Ovary (tissue), 9 donors: Measurements from ENCODE around the gene LCP1. TPM values are rescaled to one million over a fixed set of nuclear protein-coding genes. Genes with fewer than 3 reads are reported as not detected.

Source experiments
- DNase-seq, 5 donors: peaks; one replicate each; pipeline ENCODE4 v3.0.0-alpha.2; 2019 to 2020
- H3K27ac ChIP-seq, 2 donors: fragments of 200-600 bp; one replicate each; pipeline versions ENCODE4 v1.5.1 to v1.8.0; 2019 to 2022
- H3K27me3 ChIP-seq: fragments of 200-600 bp; one replicate; pipeline ENCODE4 v1.8.0; 2022
- H3K36me3 ChIP-seq: fragments of 200-600 bp; sonication (generic); one replicate; pipeline ENCODE4 v1.5.1; 2019
- H3K4me1 ChIP-seq: one replicate; pipeline ENCODE4 v1.8.1; 2013; ENCODE audit warnings: mild to moderate bottlenecking, moderate library complexity; ENCODE audit not compliant: insufficient read depth
- H3K4me3 ChIP-seq: fragments of 200-600 bp; sonication (generic); one replicate; pipeline ENCODE4 v1.5.1; 2017
- H3K9me3 ChIP-seq, 2 donors: fragments of 200-600 bp in 1 of 2; sonication (generic) in 1 of 2; one replicate each; pipeline versions ENCODE4 v1.5.1 to v1.8.1; 2013 to 2019; ENCODE audit warnings: mild to moderate bottlenecking in 1 of 2, moderate library complexity in 1 of 2
- CTCF ChIP-seq, 3 donors: fragments of 450-650 bp in 2 of 3; fragments of 200-600 bp in 1 of 3; IDR thresholded peaks; one replicate each; pipeline versions ENCODE4 v1.5.1 to v1.8.0; 2016 to 2022; ENCODE audit warnings: antibody characterized with exemption in 3 of 3, mild to moderate bottlenecking in 1 of 3
- EP300 ChIP-seq: sonication (generic); formaldehyde crosslinking; IDR thresholded peaks from one replicate; pipeline ENCODE4 v1.6.1; 2017; ENCODE audit warnings: antibody characterized with exemption
- POLR2A ChIP-seq: fragments of 450-650 bp; IDR thresholded peaks from one replicate; pipeline ENCODE4 v1.6.1; 2017; ENCODE audit warnings: antibody characterized with exemption, mild to moderate bottlenecking, moderate library complexity
- WGBS, 3 donors: extraction: QIAGEN DNeasy Blood & Tissue Kit in 1 of 3; methylation state at CpG; one replicate each; pipeline versions ENCODE4 v1.1.5 to v1.1.7; 2013 to 2017; 5-methylcytosine and 5-hydroxymethylcytosine counted together
- intact Hi-C, 4 donors: fragments of 100-400 bp; cut with DNase I; formaldehyde crosslinking; loops; one replicate each; pipeline versions ENCODE4 v1.11.0 to v1.15.1; 2022 to 2023
- polyA plus RNA-seq, 2 donors: library from polyadenylated mRNA; stranded (reverse); fragments of 200-250 nt in 1 of 2; fragments of 350-450 nt in 1 of 2; fragmentation: Illumina TruSeq in 1 of 2; extraction: RNeasy Lipid Tissue Mini Kit (QIAGEN cat#74804) in 1 of 2; gene quantifications; one replicate each; pipeline ENCODE4 v1.2.3, GENCODE V29; 2013 to 2014
- total RNA-seq, 7 donors: library from RNA; depleted of rRNA in 2 of 7; stranded (reverse); fragments of >200 nt in 2 of 7; fragmentation: NEBNext Ultra II Directional in 3 of 7; extraction: Animal tissue kit (Norgen Biotek cat#: 25700) in 3 of 7; gene quantifications; one replicate each; pipeline versions ENCODE4 v1.1.0 to v1.2.4, GENCODE V29; 2016 to 2023
- donor health status: DM: no; HTN: no; CAD: no; lungs with moderate emphysema.
- donor health status: DM: no; HTN: no; CAD: no.
- donor health status: Bipolar disorder and iron deficiency.
- donor health status: DM: yes; HTN: yes; CAD: no.
- donor health status: DM: no; HTN: no; CAD: no.
- donor health status: DM: yes; HTN: yes; CAD: no.

LCP1 gene
- total and polyA plus RNA-seq, 9 donors: 5.7 to 56.9 (median 13.8) TPM

DNA sequence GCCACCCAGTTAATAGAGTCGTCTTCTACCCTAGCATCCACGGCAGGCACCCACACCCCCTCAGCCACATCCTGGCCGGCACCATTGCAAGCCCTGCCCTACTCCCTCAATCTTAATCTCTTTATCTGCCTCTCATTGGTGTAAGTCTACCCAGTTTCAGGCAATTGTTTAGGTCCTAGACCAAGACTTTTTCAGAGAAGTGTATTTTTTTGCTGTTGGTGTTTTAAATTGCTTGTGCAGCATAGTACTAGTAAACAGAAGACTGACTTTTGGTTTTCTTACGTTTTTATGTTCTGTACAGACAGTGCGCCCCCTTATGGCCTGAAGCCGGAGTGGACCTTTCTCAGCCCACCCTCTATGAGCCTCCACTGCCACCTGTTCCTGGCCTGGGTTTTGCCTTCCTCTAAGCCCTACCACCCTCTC lies 2.3 kb upstream of the LCP1 start:
- H3K9me3 ChIP-seq: no peaks in the 10 kb centered on the region
- DNase-seq: no peak
- 41 to 50% (median 45%) methylated on average over 6 of the region's 6 CpGs for WGBS, 3 donors
- TF ChIP-seq EP300: no peak
- no peak for TF ChIP-seq POLR2A
- TF ChIP-seq CTCF (IDR thresholded peaks at IDR 0.05): no peak
- H3K36me3 ChIP-seq: no peaks in the 10 kb centered on the region
- no peaks in the 10 kb centered on the region for H3K27me3 ChIP-seq
- H3K4me3 ChIP-seq: no peak overlapping the region
- no peak overlapping the region for H3K27ac ChIP-seq
- H3K4me1 ChIP-seq: no peaks in the 10 kb centered on the region
- intact Hi-C loops: no loop called here

- H3K36me3 ChIP-seq: no peaks in the 10 kb centered on the region
- H3K4me1 ChIP-seq: no peaks in the 10 kb centered on the region
- WGBS, 3 donors: 77 to 87% (median 81%) methylated on average over 15 of the region's 15 CpGs
- no peak overlapping the region for H3K4me3 ChIP-seq
- TF ChIP-seq CTCF (IDR thresholded peaks at IDR 0.05) (no peak), POLR2A (no peak)
- H3K9me3 ChIP-seq: no peaks in the 10 kb centered on the region
- no peaks in the 10 kb centered on the region for H3K27me3 ChIP-seq
- DNase-seq: no peak
- intact Hi-C loops: no loop called here
- no peak overlapping the region for H3K27ac ChIP-seq
Observed at GRCh38 chr13:46183018-46183946, 1.3 kb upstream of the LCP1 start.

DNA sequence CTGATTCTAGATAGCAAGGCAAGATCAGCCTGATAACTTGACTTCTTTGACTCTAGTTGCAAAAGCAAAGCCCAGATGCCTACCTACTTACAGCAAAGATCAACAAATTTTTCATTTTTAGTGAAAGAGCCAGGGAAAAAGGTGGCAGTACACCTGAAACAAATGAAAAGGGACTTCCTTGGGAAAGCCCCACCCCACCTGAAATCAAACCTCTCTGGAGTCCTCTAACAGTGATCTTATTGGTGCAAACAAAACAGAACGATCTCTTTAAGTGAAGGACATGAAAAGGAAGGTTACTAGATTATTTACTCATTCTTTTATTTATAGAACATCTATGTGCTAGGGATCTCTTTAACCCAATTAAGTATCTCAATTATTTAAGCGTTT lies 507 bp upstream of the LCP1 start:
- WGBS, 3 donors: 51 to 77% (median 62%) methylated on average over 2 of the region's 2 CpGs
- no peak for DNase-seq
- H3K27me3 ChIP-seq: no peaks in the 10 kb centered on the region
- no peaks in the 10 kb centered on the region for H3K9me3 ChIP-seq
- H3K27ac ChIP-seq: no peak overlapping the region
- TF ChIP-seq CTCF (IDR thresholded peaks at IDR 0.05): no peak
- TF ChIP-seq POLR2A: no peak
- no peak for TF ChIP-seq EP300
- intact Hi-C loops: no loop called here
- no peaks in the 10 kb centered on the region for H3K36me3 ChIP-seq
- H3K4me3 ChIP-seq: no peak overlapping the region
- no peaks in the 10 kb centered on the region for H3K4me1 ChIP-seq

GRCh38 chr13:46181377-46181839 lies 569 bp downstream of the LCP1 start:
- WGBS, 3 donors: 86 to 89% (median 87%) methylated on average over 5 of the region's 5 CpGs
- no peak for TF ChIP-seq POLR2A
- TF ChIP-seq EP300: no peak
- no peak for TF ChIP-seq CTCF (IDR thresholded peaks at IDR 0.05)
- Histone ChIP-seq H3K36me3 (no peaks in the 10 kb centered on the region), H3K27me3 (no peaks in the 10 kb centered on the region), H3K4me1 (no peaks in the 10 kb centered on the region), H3K4me3 (no peak overlapping the region), H3K9me3 (no peaks in the 10 kb centered on the region), H3K27ac (no peak overlapping the region)
- DNase-seq: no peak
- intact Hi-C loops: no loop called here
